Caco-2 (cell line): Measurements from ENCODE around the gene CALCOCO2. TPM values are rescaled to one million over a fixed set of nuclear protein-coding genes. Genes with fewer than 3 reads are reported as not detected.
"Not testable (repeated sequence)": the region's sequence is repeated elsewhere in the genome, so short reads cannot be mapped to it uniquely, and the experiment has no call there.

Source experiments
- BruUV-seq: library from RNA; stranded (reverse); fragments of 400-500 nt; replicated peaks from 2 replicates; lab custom pipeline; 2021; lab: Mats Ljungman, UMichigan
- CTCF ChIA-PET: fragments of 300-600 bp; sonication (Branson Sonifier 250); formaldehyde crosslinking; loops from one replicate; lab custom pipeline; 2022; ENCODE audit warnings: antibody characterized with exemption; lab: Charles Lee
- POLR2A ChIA-PET: fragments of 300-600 bp; sonication (Branson Sonifier 250); formaldehyde crosslinking; loops from one replicate; lab custom pipeline; 2022; ENCODE audit warnings: antibody characterized with exemption; lab: Charles Lee
- DNase-seq, 2 experiments: peaks; one replicate each; pipeline versions ENCODE4 v3.0.0 to v3.0.0-alpha.2; 2020 to 2022
- H3K27me3 ChIP-seq: replicated peaks from 2 replicates; pipeline ENCODE4 v1.6.0; 2011; ENCODE audit warnings: low read length; ENCODE audit not compliant: control insufficient read depth, insufficient read depth
- H3K36me3 ChIP-seq: 2 replicates; pipeline ENCODE4 v1.5.1; 2011; ENCODE audit warnings: low read length; ENCODE audit not compliant: control insufficient read depth, insufficient read depth
- H3K4me1 ChIP-seq: fragments of 250-450 bp; sonication (Bioruptor Pico); 2 replicates; pipeline ENCODE4 v1.5.1; 2020; ENCODE audit warnings: mild to moderate bottlenecking
- H3K4me3 ChIP-seq: 2 replicates; pipeline ENCODE4 v1.5.1; 2011; ENCODE audit warnings: low read depth, mild to moderate bottlenecking, control low read depth, low read length
- H3K9me3 ChIP-seq: fragments of 250-450 bp; sonication (Bioruptor Pico); 2 replicates; pipeline ENCODE4 v1.5.1; 2020; ENCODE audit warnings: mild to moderate bottlenecking, moderate library complexity
- H3K27ac Mint-ChIP-seq: one replicate; pipeline ENCODE4 v1.8.0; 2022; ENCODE audit warnings: mixed read lengths; ENCODE audit not compliant: unreplicated experiment
- H3K27me3 Mint-ChIP-seq: one replicate; pipeline ENCODE4 v1.8.0; 2022; ENCODE audit warnings: mixed read lengths; ENCODE audit not compliant: insufficient read depth, unreplicated experiment
- H3K36me3 Mint-ChIP-seq: one replicate; pipeline ENCODE4 v1.8.0; 2022; ENCODE audit warnings: mild to moderate bottlenecking, mixed read lengths; ENCODE audit not compliant: insufficient read depth, unreplicated experiment
- H3K4me1 Mint-ChIP-seq: one replicate; pipeline ENCODE4 v1.8.0; 2022; ENCODE audit warnings: low read depth, mixed read lengths; ENCODE audit not compliant: unreplicated experiment
- H3K4me3 Mint-ChIP-seq: one replicate; pipeline ENCODE4 v1.8.0; 2022; ENCODE audit warnings: mild to moderate bottlenecking, moderate library complexity, mixed read lengths; ENCODE audit not compliant: unreplicated experiment
- H3K9me3 Mint-ChIP-seq: one replicate; pipeline ENCODE4 v1.8.0; 2022; ENCODE audit warnings: mixed read lengths; ENCODE audit not compliant: unreplicated experiment
- CTCF ChIP-seq, 2 experiments: fragments of 200-600 bp in 1 of 2; IDR thresholded peaks; 1 replicate in 1 of 2; 2 replicates in 1 of 2; pipeline versions ENCODE4 v1.5.1 to v1.8.0; 2011 to 2022; ENCODE audit warnings: antibody characterized with exemption in 1 of 2, control low read depth in 1 of 2, inconsistent platforms in 1 of 2, low read depth in 1 of 2, low read length in 1 of 2, mild to moderate bottlenecking in 1 of 2, moderate library complexity in 1 of 2; ENCODE audit not compliant: insufficient read depth in 1 of 2, severe bottlenecking in 1 of 2, unreplicated experiment in 1 of 2
- intact Hi-C: fragments of 100-400 bp; cut with micrococcal nuclease; formaldehyde crosslinking; loops from one replicate; pipeline ENCODE4 v1.10.0; 2022; ENCODE audit not compliant: unreplicated experiment
- total RNA-seq: library from RNA; stranded (reverse); gene quantifications from 2 replicates; pipeline ENCODE4 v1.2.3, GENCODE V29; 2022

Gene CALCOCO2
- total RNA-seq, 1 experiment from 2014 or later = 233 TPM

- no peak for TF ChIP-seq CTCF (IDR thresholded peaks at IDR 0.05; ENCODE audit: insufficient read depth in 1 of 2, low read depth in 1 of 2, low read length in 1 of 2, severe bottlenecking in 1 of 2, unreplicated experiment in 1 of 2)
- DNase-seq = no peak
- intact Hi-C loops = loop anchor here (2.0 kb wide), 1 partner anchor 15 kb away; no protein-coding TSS in a partner anchor
- Mint-ChIP-seq H3K4me3 (no peak overlapping the region), H3K27ac (peak overlapping the region; percentile 36), H3K36me3 (peaks cover 14% of the 10 kb centered on the region), H3K4me1 (peaks cover 62% of the 10 kb centered on the region), H3K9me3 (no peaks in the 10 kb centered on the region), H3K27me3 (no peaks in the 10 kb centered on the region)
- peaks cover 54% of the 10 kb centered on the region for H3K4me1 ChIP-seq
- BruUV-seq = TSS peak; percentile 9
- H3K27me3 ChIP-seq = no peaks in the 10 kb centered on the region
- CTCF ChIA-PET = interaction anchor here (0.5 to 19.4 kb wide), 7 partner anchors 9 to 67 kb away, joined by 4 to 1184 read pairs (median 6); partner anchors contain the start of gene TTLL6
- POLR2A ChIA-PET = interaction anchor here (0.5 kb wide), 1 partner anchor 58 kb away, joined by 7 read pairs; no protein-coding TSS in a partner anchor
- H3K36me3 ChIP-seq = peaks cover 2% of the 10 kb centered on the region
- H3K9me3 ChIP-seq = no peaks in the 10 kb centered on the region
- no peak overlapping the region for H3K4me3 ChIP-seq
Measured at GRCh38 chr17:48869821-48870318, 39.0 kb downstream of the CALCOCO2 start.

GRCh38 chr17:48871035-48871550 lies 40.3 kb downstream of the CALCOCO2 start:
- ChIA-PET POLR2A (interaction anchor here (0.6 to 1.0 kb wide), 2 partner anchors 17 to 21 kb away, joined by 3 to 6 read pairs; partner anchors contain the start of gene ATP5MC1), CTCF (interaction anchor here (0.6 to 19.4 kb wide), 14 partner anchors 8 to 270 kb away, joined by 3 to 1184 read pairs (median 3); partner anchors contain the start of genes ATP5MC1 and TTLL6)
- no peak for TF ChIP-seq CTCF (IDR thresholded peaks at IDR 0.05; ENCODE audit: insufficient read depth in 1 of 2, low read depth in 1 of 2, low read length in 1 of 2, severe bottlenecking in 1 of 2, unreplicated experiment in 1 of 2)
- no peaks in the 10 kb centered on the region for H3K27me3 ChIP-seq
- no peak for DNase-seq
- Mint-ChIP-seq H3K9me3 (no peaks in the 10 kb centered on the region), H3K36me3 (peaks cover 11% of the 10 kb centered on the region), H3K4me1 (peaks cover 66% of the 10 kb centered on the region), H3K27ac (peak overlapping the region; percentile 85), H3K27me3 (no peaks in the 10 kb centered on the region), H3K4me3 (peak overlapping the region; percentile 50)
- H3K36me3 ChIP-seq = no peaks in the 10 kb centered on the region; the same call in 1 of the 2 replicates
- intact Hi-C loops = loop anchor here (1.0 to 2.0 kb wide), 5 partner anchors 11 to 54 kb away; partner anchors contain the start of genes CALCOCO2, TTLL6 and UBE2Z
- peaks cover 54% of the 10 kb centered on the region for H3K4me1 ChIP-seq
- H3K9me3 ChIP-seq = no peaks in the 10 kb centered on the region
- BruUV-seq = TSS peak; percentile 35
- H3K4me3 ChIP-seq = no peak overlapping the region

DNA sequence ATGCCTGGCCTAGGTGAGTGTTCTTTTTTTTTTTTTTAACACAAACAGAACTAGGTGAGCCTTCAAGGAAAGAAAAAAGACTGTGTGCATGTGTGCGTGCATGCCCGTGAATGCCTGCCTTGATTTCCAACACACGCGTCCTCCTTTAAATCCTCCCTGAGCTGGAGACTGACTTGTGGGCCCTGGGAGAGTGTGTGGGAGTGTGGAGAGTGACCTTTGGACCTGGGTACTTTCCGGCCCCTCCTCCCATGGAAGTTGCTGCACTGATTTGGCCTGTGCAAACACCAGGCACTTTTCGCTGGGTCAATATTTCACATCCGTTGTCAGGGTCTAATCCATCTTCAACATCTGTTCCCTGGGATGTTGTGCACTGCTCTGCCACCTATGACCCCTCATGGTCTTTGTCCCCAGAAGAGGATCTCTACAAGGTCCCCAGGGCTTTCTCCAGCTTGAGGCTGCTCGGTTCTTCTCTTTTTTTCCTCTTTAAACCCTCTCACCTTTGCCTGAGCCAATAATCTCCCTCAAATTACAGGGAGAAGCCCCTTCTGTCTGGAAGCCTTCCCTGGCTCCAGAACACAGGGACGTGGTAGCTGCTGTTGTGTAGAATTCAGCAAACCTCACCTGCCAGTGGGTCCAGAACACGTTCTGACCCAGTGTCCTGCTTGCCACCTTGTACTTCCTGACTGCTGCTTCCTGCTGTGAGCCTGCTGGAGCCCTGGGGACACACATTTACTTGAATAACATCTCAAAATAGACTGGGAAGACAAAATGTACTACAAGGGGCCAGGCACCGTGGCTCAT lies 40.9 kb downstream of the CALCOCO2 start:
- H3K27me3 Mint-ChIP-seq = no peaks in the 10 kb centered on the region
- DNase-seq = peak; percentile 98 to 99
- ChIA-PET POLR2A (interaction anchor here (0.6 to 1.0 kb wide), 3 partner anchors 18 to 35 kb away, joined by 3 to 11 read pairs (median 6); partner anchors contain the start of gene ATP5MC1), CTCF (interaction anchor here (0.7 to 19.4 kb wide), 14 partner anchors 9 to 271 kb away, joined by 3 to 1184 read pairs (median 3); partner anchors contain the start of genes ATP5MC1, HOXB13 and TTLL6)
- BruUV-seq = no TSS peak
- Histone ChIP-seq H3K9me3 (no peaks in the 10 kb centered on the region), H3K4me1 (peaks cover 54% of the 10 kb centered on the region), H3K4me3 (no peak overlapping the region), H3K36me3 (no peaks in the 10 kb centered on the region), H3K27me3 (no peaks in the 10 kb centered on the region)
- peaks cover 6% of the 10 kb centered on the region for H3K36me3 Mint-ChIP-seq
- no peak for TF ChIP-seq CTCF (IDR thresholded peaks at IDR 0.05; ENCODE audit: insufficient read depth in 1 of 2, low read depth in 1 of 2, low read length in 1 of 2, severe bottlenecking in 1 of 2, unreplicated experiment in 1 of 2)
- H3K4me3 Mint-ChIP-seq = peak overlapping the region; percentile 50
- intact Hi-C loops = loop anchor here (1.0 to 2.0 kb wide), 5 partner anchors 11 to 54 kb away; partner anchors contain the start of genes CALCOCO2, TTLL6 and UBE2Z
- no peaks in the 10 kb centered on the region for H3K9me3 Mint-ChIP-seq
- H3K27ac Mint-ChIP-seq = peak overlapping the region; percentile 85
- peaks cover 66% of the 10 kb centered on the region for H3K4me1 Mint-ChIP-seq

DNA sequence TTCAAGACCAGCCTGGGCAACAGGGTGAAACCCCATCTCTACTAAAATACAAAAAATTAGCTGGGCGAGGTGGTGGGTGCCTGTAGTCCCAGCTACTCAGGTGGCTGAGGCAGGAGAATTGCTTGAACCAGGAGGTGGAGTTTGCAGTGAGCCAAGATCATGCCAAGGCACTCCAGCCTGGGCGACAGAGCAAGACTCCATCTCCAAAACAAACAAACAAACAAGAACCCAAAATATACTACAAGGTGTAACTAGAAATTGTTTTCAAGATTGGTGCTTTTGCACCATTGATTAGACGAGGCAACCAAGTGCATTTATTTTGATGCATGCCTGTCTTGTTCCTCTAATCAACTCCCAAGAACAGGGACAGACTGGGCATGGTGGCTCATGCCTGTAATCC lies 41.6 kb downstream of the CALCOCO2 start:
- H3K9me3 Mint-ChIP-seq, intact Hi-C loops, BruUV-seq, H3K36me3 Mint-ChIP-seq, H3K36me3 ChIP-seq, POLR2A ChIA-PET, H3K27me3 Mint-ChIP-seq, H3K4me3 ChIP-seq, H3K27me3 ChIP-seq, H3K9me3 ChIP-seq: not testable (repeated sequence)
- peak overlapping the region; percentile 50 for H3K4me3 Mint-ChIP-seq
- H3K4me1 Mint-ChIP-seq = peaks cover 66% of the 10 kb centered on the region
- CTCF ChIA-PET = interaction anchor here (1.0 to 19.4 kb wide), 3 partner anchors 12 to 194 kb away, joined by 4 to 1184 read pairs (median 33); partner anchors contain the start of gene TTLL6
- peak overlapping the region; percentile 85 for H3K27ac Mint-ChIP-seq
- H3K4me1 ChIP-seq = peaks cover 54% of the 10 kb centered on the region
- DNase-seq = peak in 1 of 2 experiments; percentile 14
